Activated CD4-positive, CD25-positive, alpha-beta regulatory T cell treated with anti-CD3 and anti-CD28 coated beads, Interleukin-2, amount 50 U/mL, for 16 hours (primary cell): Measurements from ENCODE around the gene CNIH3.
"Not testable (repeated sequence)": the region's sequence is repeated elsewhere in the genome, so short reads cannot be mapped to it uniquely, and the experiment has no call there.

ENCODE experiments used
- DNase-seq: peaks from one replicate; pipeline ENCODE4 v3.0.0-alpha.2; 2020; ENCODE audit warnings: low read depth, low spot score

Gene CNIH3

GRCh38 chr1:224687465-224687864 is 71.3 kb downstream of the CNIH3 start:
- no peak for DNase-seq

- DNase-seq: no peak
Measured at GRCh38 chr1:224689374-224689773, 73.3 kb downstream of the CNIH3 start.

- no peak for DNase-seq
Measured at GRCh38 chr1:224690576-224690975, 74.5 kb downstream of the CNIH3 start.

DNA sequence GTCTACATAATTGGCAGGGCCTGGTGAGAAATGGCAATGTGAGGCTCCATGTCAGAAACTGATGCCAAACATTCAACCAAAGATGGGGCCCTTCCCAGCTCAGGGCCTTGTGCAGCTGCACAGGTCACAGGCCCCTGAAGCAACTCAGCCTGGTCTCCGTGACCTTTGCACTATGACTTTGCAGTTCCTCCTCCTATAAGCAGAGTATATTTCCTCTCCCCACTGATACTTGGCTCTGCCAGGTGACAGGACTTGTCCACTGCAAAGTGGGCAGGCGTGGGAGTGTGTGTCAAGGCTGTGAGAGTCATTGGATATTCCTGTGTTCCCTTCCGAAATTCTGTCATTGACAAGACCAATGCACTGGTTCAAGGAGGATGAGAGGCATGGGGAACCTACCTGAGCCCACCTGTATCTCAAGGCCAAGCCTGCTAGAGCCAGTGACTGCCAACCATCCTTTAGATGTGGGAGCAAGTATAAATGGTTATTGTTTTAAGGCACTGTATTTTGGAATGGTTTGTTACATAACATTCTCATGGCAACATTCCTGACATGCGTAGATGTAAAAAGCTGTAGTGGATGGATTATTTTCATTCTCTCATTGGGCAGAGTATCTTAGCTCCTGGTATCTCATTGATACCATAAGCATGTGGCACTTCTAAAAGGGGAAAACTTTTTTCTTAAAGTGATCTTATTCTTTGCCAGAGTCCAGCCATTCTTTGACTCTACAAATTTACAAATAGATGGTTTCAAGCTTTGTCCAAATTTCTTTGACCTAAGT is 75.2 kb downstream of the CNIH3 start:
- no peak for DNase-seq

DNA sequence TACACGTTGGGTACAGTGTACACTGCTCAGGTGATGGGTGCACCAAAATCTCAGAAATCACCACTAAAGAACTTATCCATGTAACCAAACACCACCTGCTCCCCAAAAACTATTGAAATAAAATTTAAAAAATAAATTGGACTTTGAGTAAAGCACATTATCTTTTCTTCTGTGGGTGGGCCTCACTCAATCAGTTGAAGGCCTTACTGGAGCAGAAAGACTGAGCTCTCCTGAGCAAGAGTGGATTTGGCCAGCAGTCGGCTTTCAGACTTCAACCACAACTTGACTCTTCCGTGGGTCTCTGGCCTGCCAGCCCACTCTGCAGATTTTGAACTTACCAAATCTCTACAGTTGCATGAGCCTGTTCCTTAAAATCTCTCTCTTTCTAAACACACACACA is 78.9 kb downstream of the CNIH3 start:
- DNase-seq: no peak

- DNase-seq: no peak
Measured at GRCh38 chr1:224696021-224696420, 79.9 kb downstream of the CNIH3 start.

- no peak for DNase-seq
Measured at GRCh38 chr1:224696891-224697765, 81.0 kb downstream of the CNIH3 start.

GRCh38 chr1:224698015-224698451 is 81.9 kb downstream of the CNIH3 start:
- DNase-seq: no peak

- DNase-seq: no peak
Measured at GRCh38 chr1:224700918-224701531, 84.9 kb downstream of the CNIH3 start.

DNA sequence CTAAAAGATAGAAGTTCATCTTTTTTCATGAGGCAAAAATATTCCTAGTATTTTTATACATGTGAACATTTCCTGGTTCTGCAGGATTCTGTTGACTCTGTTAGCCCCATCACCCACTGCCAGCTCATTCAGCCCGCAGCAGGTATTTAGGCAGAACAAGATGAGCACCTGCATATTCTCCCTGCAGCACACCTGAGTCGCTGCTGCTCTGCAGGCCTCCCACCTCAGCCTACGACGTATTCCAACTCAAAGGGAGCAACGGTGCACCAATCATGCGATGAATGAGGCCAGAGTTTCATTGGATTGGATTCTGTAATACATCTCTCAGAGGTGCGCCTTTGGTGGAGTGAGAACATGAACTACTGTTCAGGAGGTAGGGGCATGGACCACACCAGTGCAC is 87.6 kb downstream of the CNIH3 start:
- DNase-seq: no peak

DNA sequence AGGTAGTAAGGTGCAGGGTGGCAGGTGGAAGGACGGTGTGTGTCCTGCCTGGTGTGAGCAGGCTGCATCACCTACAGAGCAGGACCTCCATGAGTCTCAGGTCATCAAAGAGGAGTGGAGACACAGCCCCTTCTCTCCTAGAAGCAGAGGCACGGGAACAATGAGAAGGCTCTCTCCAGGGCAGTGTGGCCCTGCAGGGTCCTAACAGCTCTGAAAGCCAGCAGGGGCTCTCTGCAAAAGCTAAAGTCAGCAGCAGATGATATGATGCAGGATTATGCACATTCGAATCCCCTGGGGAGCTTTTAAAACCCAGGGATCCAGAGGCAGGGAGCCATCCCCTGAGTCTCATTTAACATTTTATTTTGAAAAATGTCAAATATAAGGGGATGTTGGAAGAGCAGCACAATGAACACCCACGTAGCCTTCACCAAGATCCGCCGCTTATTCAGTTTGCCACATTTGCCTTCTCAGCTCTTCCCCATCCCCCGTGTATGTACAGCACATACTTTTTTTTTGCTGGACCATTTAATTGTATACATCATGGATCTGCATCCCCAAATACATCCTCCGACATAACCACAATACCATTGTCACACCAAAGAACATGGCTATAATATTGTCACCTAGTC is 88.1 kb downstream of the CNIH3 start:
- DNase-seq: no peak

GRCh38 chr1:224705578-224705977 is 89.5 kb downstream of the CNIH3 start:
- no peak for DNase-seq

DNA sequence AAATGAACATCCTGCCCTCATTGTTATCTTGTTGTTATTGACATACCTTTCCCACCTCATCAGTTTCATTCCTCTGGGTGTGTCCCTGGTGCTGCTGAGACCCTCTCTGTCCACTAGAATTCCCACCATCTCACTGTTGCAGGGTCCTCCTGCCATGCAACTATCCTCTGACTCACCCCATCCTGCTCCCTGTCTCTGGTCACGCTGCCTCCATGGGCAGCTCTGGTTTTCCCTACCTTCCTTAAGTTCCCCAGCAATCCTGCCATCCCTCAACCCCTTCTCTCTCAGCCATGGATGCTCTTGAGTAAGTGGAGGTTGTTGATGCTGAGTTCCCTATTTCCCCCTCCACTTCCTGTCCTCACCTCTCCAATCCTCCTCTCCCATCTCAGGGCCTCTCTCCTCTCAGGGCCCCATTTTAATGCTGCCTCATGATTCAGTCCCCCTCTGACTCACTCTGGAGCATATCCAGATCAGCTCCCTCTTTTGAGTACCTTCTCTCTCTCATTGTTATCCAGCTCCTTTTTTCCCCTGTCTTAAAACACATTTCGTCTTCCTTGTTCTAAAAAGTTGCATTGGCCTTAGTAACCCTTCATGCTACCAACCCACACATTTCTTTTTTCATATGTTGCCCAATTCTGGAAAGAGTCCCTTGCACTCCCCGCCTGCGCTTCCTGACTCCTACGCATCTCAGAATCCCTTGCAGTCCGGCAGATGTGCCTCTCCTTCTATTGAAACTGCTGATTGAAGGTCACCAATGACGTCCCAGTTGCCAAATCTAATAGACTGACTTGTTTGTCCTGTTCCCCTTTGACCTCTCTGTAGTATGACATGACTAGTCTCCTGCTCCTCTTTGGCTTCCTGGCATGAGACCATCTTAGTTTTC is 92.0 kb downstream of the CNIH3 start:
- DNase-seq: no peak

GRCh38 chr1:224710196-224710595 is 94.1 kb downstream of the CNIH3 start:
- DNase-seq: no peak

GRCh38 chr1:224711231-224711756 is 95.2 kb downstream of the CNIH3 start:
- not testable (repeated sequence) for DNase-seq

DNA sequence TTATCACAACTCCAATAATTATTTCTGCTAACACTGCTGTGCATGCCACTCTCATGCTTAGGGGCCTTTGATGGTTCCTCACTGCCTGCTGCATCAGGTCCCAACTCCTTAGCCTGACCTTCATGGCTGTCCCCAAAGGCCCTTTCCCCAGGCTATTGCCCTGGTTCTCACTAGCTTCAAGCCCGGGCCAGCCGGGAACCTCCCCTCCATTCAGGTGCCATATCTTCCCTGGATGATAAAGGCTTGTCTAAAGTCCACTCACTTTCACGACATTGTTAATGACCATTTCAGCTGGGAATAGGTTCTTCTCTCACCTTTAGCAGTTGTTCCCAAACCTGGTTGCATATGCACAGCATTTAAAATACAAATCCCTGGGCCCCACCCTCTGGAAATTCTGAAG is 95.8 kb downstream of the CNIH3 start:
- DNase-seq: no peak

GRCh38 chr1:224713228-224713627 is 97.1 kb downstream of the CNIH3 start:
- no peak for DNase-seq

- DNase-seq: no peak
Measured at GRCh38 chr1:224714553-224714952, 98.4 kb downstream of the CNIH3 start.

- no peak for DNase-seq
Measured at GRCh38 chr1:224718470-224719053, 102.4 kb downstream of the CNIH3 start.

GRCh38 chr1:224719716-224720115 is 103.6 kb downstream of the CNIH3 start:
- DNase-seq: no peak
